Upper lobe of left lung (tissue), 6 donors: ENCODE data around the gene FBXL17. TPM values are rescaled to one million over a fixed set of nuclear protein-coding genes. Genes with fewer than 3 reads are reported as not detected.

Source experiments
- ATAC-seq, 2 donors: fragments of 200-7000 bp; cut with Tn5 transposase; one replicate each; pipeline ENCODE4 v1.9.1; 2022; ENCODE audit warnings: mild to moderate bottlenecking in 2 of 2, moderate library complexity in 2 of 2; ENCODE audit not compliant: low FRiP score in 2 of 2
- DNase-seq, 2 donors: peaks; one replicate each; pipeline ENCODE4 v3.0.0-alpha.2; 2019 to 2020
- H3K27ac ChIP-seq, 4 donors: fragments of 200-600 bp; sonication (generic); one replicate each; pipeline ENCODE4 v1.5.1; 2016 to 2019
- H3K27me3 ChIP-seq, 4 donors: fragments of 200-600 bp; sonication (generic); one replicate each; pipeline ENCODE4 v1.5.1; 2017 to 2019
- H3K36me3 ChIP-seq, 4 donors: fragments of 200-600 bp; sonication (generic); one replicate each; pipeline ENCODE4 v1.5.1; 2016 to 2019
- H3K4me1 ChIP-seq, 4 donors: fragments of 200-600 bp; sonication (generic); one replicate each; pipeline ENCODE4 v1.5.1; 2018 to 2019
- H3K4me3 ChIP-seq, 4 donors: fragments of 200-600 bp; sonication (generic); one replicate each; pipeline ENCODE4 v1.5.1; 2017 to 2019; ENCODE audit warnings: mild to moderate bottlenecking in 2 of 4, moderate library complexity in 1 of 4
- H3K9me3 ChIP-seq, 4 donors: fragments of 200-600 bp; sonication (generic); one replicate each; pipeline ENCODE4 v1.5.1; 2018 to 2019
- EP300 ChIP-seq, 4 donors: sonication (generic); formaldehyde crosslinking; IDR thresholded peaks; one replicate each; pipeline ENCODE4 v1.5.1; 2017; ENCODE audit warnings: antibody characterized with exemption in 4 of 4, control low read depth in 2 of 4
- POLR2A ChIP-seq, 4 donors: fragments of 450-650 bp; IDR thresholded peaks; one replicate each; pipeline ENCODE4 v1.5.1; 2016 to 2017; ENCODE audit warnings: antibody characterized with exemption in 4 of 4, mild to moderate bottlenecking in 2 of 4
- POLR2AphosphoS5 ChIP-seq, 2 donors: sonication (generic); formaldehyde crosslinking; IDR thresholded peaks; one replicate each; pipeline ENCODE4 v1.5.1; 2017; ENCODE audit warnings: antibody characterized with exemption in 2 of 2
- WGBS, 2 donors: methylation state at CpG; one replicate each; pipeline ENCODE4 v1.1.5; 2017 to 2018; 5-methylcytosine and 5-hydroxymethylcytosine counted together
- total RNA-seq, 6 donors: library from RNA; depleted of rRNA in 4 of 6; stranded (reverse); fragments of >200 nt in 4 of 6; gene quantifications; one replicate each; pipeline versions ENCODE4 v1.1.0 to v1.2.1, GENCODE V29; 2016 to 2021
- TF ChIP-seq, protein P1 (sequence below), 6 experiments: fragments of 450-650 bp in 4 of 6; fragments of 200-600 bp in 2 of 6; sonication (generic) in 2 of 6; IDR thresholded peaks; one replicate each; pipeline ENCODE4 v1.5.1; 2016 to 2019; ENCODE audit warnings: antibody characterized with exemption in 6 of 6
- donor health status: DM: no; HTN: no; CAD: no; lungs with moderate emphysema.
- donor health status: DM: no; HTN: yes; CAD: no; lungs with severe emphysema.

The FBXL17 gene
- total RNA-seq, 6 donors from 2014 or later, result 10.0 to 47.1 (median 16.9) TPM

DNA sequence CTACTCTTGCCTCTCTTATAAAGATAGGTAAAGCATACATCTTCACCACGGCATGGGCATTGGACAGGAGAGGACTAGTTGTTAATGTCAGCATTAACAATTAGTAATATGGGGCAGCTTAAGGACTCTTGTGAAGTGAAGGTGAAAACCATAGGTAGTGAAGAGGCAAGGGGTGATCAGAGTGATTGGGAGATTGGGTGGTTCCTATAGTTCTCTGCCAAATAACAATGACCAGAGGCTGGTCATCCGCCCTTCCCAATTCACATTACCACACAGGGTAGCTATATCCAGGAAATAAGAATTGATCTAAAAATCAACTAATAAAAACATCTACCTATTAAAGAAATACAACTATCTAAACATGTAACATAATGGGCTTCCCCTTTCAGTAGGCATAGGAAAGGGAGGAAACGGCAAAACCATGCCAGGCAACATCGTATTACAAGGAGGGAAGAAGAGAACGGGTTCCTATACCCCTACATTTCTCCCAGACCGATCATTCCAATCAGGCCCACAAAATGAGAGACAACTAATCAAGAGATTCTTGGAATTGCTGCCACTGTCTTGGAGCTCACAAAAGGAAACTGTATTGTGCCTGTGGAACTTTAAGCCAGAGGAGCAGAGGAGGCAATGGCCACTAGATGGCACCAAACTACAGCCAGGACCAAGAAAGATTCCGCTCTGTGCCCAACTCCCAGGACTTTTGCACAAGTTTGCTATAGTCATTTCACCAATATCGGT, 121.6 kb downstream of the FBXL17 start:
- peak; percentile 77 to 95 for ATAC-seq
- WGBS, 2 donors, result 34 to 40% methylated on average over 8 of the region's 8 CpGs
- H3K4me3 ChIP-seq, result peak overlapping the region in 2 of 4 donors; percentile 19 to 23
- no peaks in the 10 kb centered on the region for H3K36me3 ChIP-seq
- no peaks in the 10 kb centered on the region for H3K9me3 ChIP-seq
- H3K4me1 ChIP-seq, result peaks cover 0 to 10% (median 7%) of the 10 kb centered on the region in 4 donors
- peak in 1 of 2 donors; percentile 72 for DNase-seq
- no peak for TF ChIP-seq POLR2A (IDR thresholded peaks at IDR 0.05)
- TF ChIP-seq, protein P1, sequence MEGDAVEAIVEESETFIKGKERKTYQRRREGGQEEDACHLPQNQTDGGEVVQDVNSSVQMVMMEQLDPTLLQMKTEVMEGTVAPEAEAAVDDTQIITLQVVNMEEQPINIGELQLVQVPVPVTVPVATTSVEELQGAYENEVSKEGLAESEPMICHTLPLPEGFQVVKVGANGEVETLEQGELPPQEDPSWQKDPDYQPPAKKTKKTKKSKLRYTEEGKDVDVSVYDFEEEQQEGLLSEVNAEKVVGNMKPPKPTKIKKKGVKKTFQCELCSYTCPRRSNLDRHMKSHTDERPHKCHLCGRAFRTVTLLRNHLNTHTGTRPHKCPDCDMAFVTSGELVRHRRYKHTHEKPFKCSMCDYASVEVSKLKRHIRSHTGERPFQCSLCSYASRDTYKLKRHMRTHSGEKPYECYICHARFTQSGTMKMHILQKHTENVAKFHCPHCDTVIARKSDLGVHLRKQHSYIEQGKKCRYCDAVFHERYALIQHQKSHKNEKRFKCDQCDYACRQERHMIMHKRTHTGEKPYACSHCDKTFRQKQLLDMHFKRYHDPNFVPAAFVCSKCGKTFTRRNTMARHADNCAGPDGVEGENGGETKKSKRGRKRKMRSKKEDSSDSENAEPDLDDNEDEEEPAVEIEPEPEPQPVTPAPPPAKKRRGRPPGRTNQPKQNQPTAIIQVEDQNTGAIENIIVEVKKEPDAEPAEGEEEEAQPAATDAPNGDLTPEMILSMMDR (IDR thresholded peaks at IDR 0.05), result peak; percentile 56 to 87 (median 75)
- TF ChIP-seq EP300 (IDR thresholded peaks at IDR 0.05), result no peak
- no peak for TF ChIP-seq POLR2AphosphoS5 (IDR thresholded peaks at IDR 0.05)
- H3K27me3 ChIP-seq, result no peaks in the 10 kb centered on the region
- no peak overlapping the region for H3K27ac ChIP-seq

DNA sequence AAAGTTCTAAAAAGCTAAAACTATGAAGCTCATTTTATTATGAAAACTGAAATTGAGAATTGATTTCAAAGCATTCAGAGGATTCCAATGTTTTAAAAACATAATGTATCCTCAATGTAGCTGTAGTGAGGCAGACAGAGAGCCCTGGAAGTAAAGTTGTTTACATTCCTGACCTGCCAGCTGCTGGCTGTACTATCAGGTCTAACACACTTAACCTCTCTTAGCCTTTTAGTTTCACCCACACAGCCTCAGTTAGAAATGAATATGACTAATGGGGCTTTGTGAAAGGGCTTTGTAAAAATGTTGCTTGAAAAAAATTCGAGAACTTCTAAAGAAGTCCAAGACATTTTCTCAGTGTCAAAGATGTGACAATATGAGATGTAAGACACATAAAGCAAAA, 122.6 kb downstream of the FBXL17 start:
- Histone ChIP-seq H3K4me1 (peaks cover 0 to 9% (median 6%) of the 10 kb centered on the region in 4 donors), H3K4me3 (no peak overlapping the region), H3K27ac (no peak overlapping the region), H3K27me3 (no peaks in the 10 kb centered on the region), H3K9me3 (no peaks in the 10 kb centered on the region), H3K36me3 (no peaks in the 10 kb centered on the region)
- TF ChIP-seq EP300 (IDR thresholded peaks at IDR 0.05) (no peak), POLR2A (IDR thresholded peaks at IDR 0.05) (no peak), POLR2AphosphoS5 (IDR thresholded peaks at IDR 0.05) (no peak)
- TF ChIP-seq, protein P1 (IDR thresholded peaks at IDR 0.05), result no peak
- DNase-seq, result no peak
- ATAC-seq, result peak in 1 of 2 donors; percentile 19
- WGBS, 2 donors, result 25 to 26% methylated on average over 1 of the region's 1 CpG

DNA sequence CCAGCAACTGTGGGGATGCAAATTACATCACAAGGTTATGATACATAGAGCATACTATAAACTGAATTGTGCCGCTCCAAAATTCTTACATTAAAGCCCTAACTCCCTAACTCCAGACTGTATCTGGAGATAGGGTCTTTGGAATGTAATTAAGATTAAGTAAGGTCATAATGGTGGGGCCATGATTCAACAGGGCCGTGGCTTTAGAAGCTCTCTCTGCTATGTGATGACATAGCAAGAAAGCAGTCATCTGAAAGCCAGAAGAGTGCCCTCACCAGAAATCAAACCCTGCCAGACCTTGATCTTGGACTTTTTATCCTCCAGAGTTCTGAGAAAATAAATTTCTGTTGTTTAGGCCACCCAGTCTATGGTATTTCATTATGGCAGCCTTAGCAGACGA, 123.9 kb downstream of the FBXL17 start:
- DNase-seq (no peak), ATAC-seq (no peak)
- H3K27me3 ChIP-seq, result no peaks in the 10 kb centered on the region
- H3K36me3 ChIP-seq, result no peaks in the 10 kb centered on the region
- WGBS, 2 donors, result 90 to 91% methylated on average over 3 of the region's 3 CpGs
- no peaks in the 10 kb centered on the region for H3K9me3 ChIP-seq
- TF ChIP-seq, protein P1 (IDR thresholded peaks at IDR 0.05), result no peak
- no peak for TF ChIP-seq POLR2AphosphoS5 (IDR thresholded peaks at IDR 0.05)
- TF ChIP-seq EP300 (IDR thresholded peaks at IDR 0.05), result no peak
- no peak for TF ChIP-seq POLR2A (IDR thresholded peaks at IDR 0.05)
- H3K27ac ChIP-seq, result no peak overlapping the region
- H3K4me3 ChIP-seq, result no peak overlapping the region
- H3K4me1 ChIP-seq, result peaks cover 0 to 9% (median 6%) of the 10 kb centered on the region in 4 donors

DNA sequence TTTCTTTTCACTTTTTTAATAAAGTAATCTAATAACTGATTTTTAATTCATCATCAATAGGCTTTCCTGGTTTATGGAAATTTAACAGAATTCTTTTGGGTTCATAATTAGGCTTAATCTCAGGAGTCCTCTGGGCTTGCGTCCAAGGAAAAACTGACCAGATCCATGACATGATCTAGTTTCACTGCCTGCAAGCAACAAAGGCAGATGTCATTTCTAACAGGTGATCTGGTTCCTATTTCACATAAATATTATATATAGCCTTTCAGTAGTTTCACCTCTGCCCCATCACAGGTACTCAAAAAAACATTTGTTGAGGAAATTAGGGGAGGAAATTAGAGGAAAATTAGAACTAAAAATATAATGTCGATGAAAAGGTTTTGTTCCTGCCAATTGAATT, 126.4 kb downstream of the FBXL17 start:
- no peak overlapping the region for H3K4me3 ChIP-seq
- no peaks in the 10 kb centered on the region for H3K9me3 ChIP-seq
- WGBS, 2 donors, result 95 to 96% methylated on average over 2 of the region's 2 CpGs
- TF ChIP-seq EP300 (IDR thresholded peaks at IDR 0.05), result no peak
- no peak for TF ChIP-seq POLR2A (IDR thresholded peaks at IDR 0.05)
- TF ChIP-seq, protein P1 (IDR thresholded peaks at IDR 0.05), result no peak
- no peak for TF ChIP-seq POLR2AphosphoS5 (IDR thresholded peaks at IDR 0.05)
- H3K4me1 ChIP-seq, result peaks cover 4 to 13% (median 5%) of the 10 kb centered on the region in 4 donors
- DNase-seq (no peak), ATAC-seq (no peak)
- no peaks in the 10 kb centered on the region for H3K27me3 ChIP-seq
- H3K36me3 ChIP-seq, result no peaks in the 10 kb centered on the region
- no peak overlapping the region for H3K27ac ChIP-seq

DNA sequence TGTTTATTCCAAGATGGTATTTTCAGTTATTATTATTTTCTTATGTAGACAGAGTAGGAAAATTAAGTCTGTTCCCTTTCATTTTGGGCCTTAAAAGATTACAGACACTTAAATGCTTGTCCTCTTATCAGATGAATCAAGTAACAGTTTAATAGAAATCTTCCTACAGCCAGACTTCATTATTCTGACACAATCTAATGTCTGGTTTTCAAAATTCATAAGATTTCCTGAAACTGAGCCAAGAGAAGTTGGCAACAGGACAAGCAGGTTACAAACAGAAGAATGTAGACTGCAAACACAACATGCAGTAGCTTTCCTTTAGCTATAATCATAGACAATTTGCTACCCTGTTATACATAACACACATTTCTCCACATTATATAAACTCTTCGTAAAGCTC, 130.5 kb downstream of the FBXL17 start:
- peaks cover 0 to 5% (median 2%) of the 10 kb centered on the region in 4 donors for H3K4me1 ChIP-seq
- H3K9me3 ChIP-seq, result no peaks in the 10 kb centered on the region
- no peaks in the 10 kb centered on the region for H3K36me3 ChIP-seq
- no peak for ATAC-seq
- no peaks in the 10 kb centered on the region for H3K27me3 ChIP-seq
- TF ChIP-seq POLR2A (IDR thresholded peaks at IDR 0.05) (no peak), EP300 (IDR thresholded peaks at IDR 0.05) (no peak), POLR2AphosphoS5 (IDR thresholded peaks at IDR 0.05) (no peak)
- TF ChIP-seq, protein P1 (IDR thresholded peaks at IDR 0.05), result no peak
- WGBS, 2 donors, result 64 to 66% methylated on average over 1 of the region's 1 CpG
- DNase-seq, result no peak
- H3K4me3 ChIP-seq, result no peak overlapping the region
- no peak overlapping the region for H3K27ac ChIP-seq
